ENCODE data around the gene RNF31.

RNF31 gene

DNA sequence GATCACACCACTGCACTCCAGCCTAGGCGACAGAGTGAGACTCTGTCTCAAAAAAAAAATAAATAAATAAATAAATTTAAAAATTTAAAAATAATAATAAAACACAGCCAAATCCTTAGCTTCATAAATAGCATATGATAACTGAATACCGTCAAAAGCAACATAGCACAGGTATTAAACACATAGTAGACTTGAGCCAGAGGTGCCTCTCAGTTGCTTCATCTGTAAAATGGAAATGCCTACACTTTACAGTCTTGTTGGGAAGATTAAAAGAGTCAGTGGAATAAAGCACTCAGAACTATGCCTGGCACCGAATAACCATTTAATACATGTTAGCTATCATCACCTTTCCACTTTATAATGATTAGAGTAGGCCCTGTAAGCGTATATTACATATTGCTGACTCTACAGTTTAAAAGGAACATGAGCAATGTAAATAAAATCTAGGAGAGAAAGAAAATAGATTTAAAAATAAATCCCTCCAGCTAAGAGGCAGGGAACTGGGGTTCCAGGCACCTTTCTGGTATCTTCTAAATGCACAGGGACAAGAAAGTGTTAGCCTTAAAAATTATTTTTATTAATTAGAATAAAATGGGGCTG is 40.5 kb upstream of the RNF31 start:
- no peaks in the 10 kb centered on the region for H3K4me1 ChIP-seq (ENCODE audit: control insufficient read depth, insufficient read depth, low read length)
- no CpG with 5 or more reads among the region's 4 CpGs for WGBS (ENCODE audit: insufficient coverage, insufficient read length)
- no peak overlapping the region for H3K4me3 ChIP-seq (ENCODE audit: low read length)
- H3K27ac ChIP-seq (ENCODE audit: low read length): no peak overlapping the region
- no peaks in the 10 kb centered on the region; the same call in 1 of the 2 replicates for H3K9me3 ChIP-seq (ENCODE audit: control insufficient read depth, insufficient read depth, low read length)
- no peaks in the 10 kb centered on the region for H3K27me3 ChIP-seq (ENCODE audit: control insufficient read depth, insufficient read depth, low read length)
- H3K36me3 ChIP-seq (ENCODE audit: control insufficient read depth, insufficient read depth, low read length): peaks cover 9% of the 10 kb centered on the region
- DNase-seq (ENCODE audit: low read depth, low spot score): no peak

DNA sequence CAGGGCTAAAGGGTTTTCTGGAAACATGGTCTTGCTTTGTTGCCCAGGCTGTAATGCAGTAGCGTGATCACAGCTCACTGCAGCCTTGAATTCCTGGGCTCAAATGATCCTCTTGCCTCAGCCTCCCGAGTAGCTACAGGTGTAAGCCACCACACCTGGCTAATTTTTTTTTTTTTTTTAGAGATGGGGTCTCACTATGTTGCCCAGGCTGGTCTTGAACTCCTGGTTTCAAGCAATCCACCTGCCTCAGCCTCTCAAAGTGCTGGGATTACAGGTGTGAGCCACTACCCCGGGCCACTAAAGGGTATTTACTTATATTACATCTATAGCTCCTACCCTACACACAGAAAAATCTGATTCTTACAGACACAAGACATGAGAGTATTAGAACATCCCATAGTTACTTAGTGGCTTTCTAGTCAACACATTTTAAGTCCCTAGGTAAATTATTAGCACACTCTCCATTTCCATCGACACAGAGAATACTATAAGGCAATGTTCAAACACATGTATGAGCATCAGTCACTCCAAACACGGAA is 38.9 kb upstream of the RNF31 start:
- Histone ChIP-seq H3K4me1 (ENCODE audit: control insufficient read depth, insufficient read depth, low read length) (no peaks in the 10 kb centered on the region), H3K9me3 (ENCODE audit: control insufficient read depth, insufficient read depth, low read length) (no peaks in the 10 kb centered on the region; the same call in 1 of the 2 replicates), H3K27ac (ENCODE audit: low read length) (no peak overlapping the region), H3K4me3 (ENCODE audit: low read length) (no peak overlapping the region), H3K27me3 (ENCODE audit: control insufficient read depth, insufficient read depth, low read length) (no peaks in the 10 kb centered on the region), H3K36me3 (ENCODE audit: control insufficient read depth, insufficient read depth, low read length) (peaks cover 5% of the 10 kb centered on the region)
- WGBS (ENCODE audit: insufficient coverage, insufficient read length): no CpG with 5 or more reads among the region's 5 CpGs
- no peak for DNase-seq (ENCODE audit: low read depth, low spot score)

DNA sequence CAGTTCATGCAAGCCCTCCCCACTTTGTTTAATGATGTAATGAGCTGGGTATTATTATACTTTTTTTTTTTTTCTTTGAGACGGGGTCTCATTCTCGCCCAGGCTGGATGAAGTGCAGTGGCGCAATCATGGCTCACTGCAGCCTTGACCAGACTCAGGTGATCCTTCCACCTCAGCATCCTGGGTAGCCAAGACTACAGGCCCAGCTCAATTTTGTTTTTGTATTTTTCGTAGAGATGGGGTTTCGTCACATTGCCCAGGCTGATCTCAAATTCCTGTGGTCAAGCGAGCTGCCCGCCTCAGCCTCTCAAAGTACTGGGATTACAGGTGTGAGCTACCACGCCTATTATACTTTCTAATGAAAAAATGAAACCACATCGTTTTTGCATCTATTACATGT is 37.2 kb upstream of the RNF31 start:
- no peaks in the 10 kb centered on the region for H3K36me3 ChIP-seq (ENCODE audit: control insufficient read depth, insufficient read depth, low read length)
- no peaks in the 10 kb centered on the region for H3K9me3 ChIP-seq (ENCODE audit: control insufficient read depth, insufficient read depth, low read length)
- no peaks in the 10 kb centered on the region for H3K27me3 ChIP-seq (ENCODE audit: control insufficient read depth, insufficient read depth, low read length)
- H3K4me1 ChIP-seq (ENCODE audit: control insufficient read depth, insufficient read depth, low read length): no peaks in the 10 kb centered on the region
- H3K27ac ChIP-seq (ENCODE audit: low read length): no peak overlapping the region
- DNase-seq (ENCODE audit: low read depth, low spot score): no peak
- WGBS (ENCODE audit: insufficient coverage, insufficient read length): no CpG with 5 or more reads among the region's 9 CpGs
- H3K4me3 ChIP-seq (ENCODE audit: low read length): no peak overlapping the region

DNA sequence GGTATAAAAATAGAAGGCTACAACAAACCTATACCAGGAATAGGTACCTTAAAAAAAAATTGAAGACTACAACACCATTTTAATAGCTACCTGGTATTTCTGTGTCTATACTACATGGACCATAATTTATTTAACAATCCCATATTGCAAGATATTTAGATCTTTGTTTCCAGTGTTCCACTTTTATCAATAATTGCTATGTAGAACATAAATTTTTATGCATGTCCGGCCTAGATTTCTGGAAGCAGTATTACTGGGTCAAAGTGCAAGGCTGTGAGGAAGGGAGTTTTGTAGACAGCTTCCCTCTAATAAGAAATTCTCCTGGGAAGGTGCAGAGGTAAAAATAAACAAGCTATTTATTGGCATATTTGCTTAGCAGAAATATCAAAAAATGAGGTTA is 36.8 kb upstream of the RNF31 start:
- Histone ChIP-seq H3K4me1 (ENCODE audit: control insufficient read depth, insufficient read depth, low read length) (no peaks in the 10 kb centered on the region), H3K9me3 (ENCODE audit: control insufficient read depth, insufficient read depth, low read length) (no peaks in the 10 kb centered on the region), H3K27ac (ENCODE audit: low read length) (no peak overlapping the region), H3K36me3 (ENCODE audit: control insufficient read depth, insufficient read depth, low read length) (no peaks in the 10 kb centered on the region), H3K27me3 (ENCODE audit: control insufficient read depth, insufficient read depth, low read length) (no peaks in the 10 kb centered on the region), H3K4me3 (ENCODE audit: low read length) (no peak overlapping the region)
- no peak for DNase-seq (ENCODE audit: low read depth, low spot score)
- WGBS (ENCODE audit: insufficient coverage, insufficient read length): no CpG with 5 or more reads among the region's 1 CpG

DNA sequence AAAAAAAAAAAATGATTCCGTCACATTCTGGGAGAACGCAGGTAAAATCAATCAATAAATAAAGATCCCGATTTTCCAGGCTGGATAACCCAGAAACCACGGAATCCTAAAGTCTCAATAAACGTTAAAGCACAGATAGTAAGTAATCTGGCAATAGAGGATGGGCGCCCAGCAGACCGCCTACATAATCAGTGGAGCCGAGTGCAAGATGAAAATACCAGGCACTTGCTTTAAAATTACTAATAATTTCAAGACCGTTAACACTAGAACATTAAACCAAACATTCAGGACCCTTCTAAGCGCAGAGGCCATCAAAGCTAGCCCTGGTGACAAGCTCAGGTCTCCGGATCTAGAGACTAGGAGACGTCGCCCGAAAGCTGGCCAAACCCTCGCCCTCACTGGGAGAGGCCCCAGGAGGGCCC is 33.9 kb upstream of the RNF31 start:
- H3K27me3 ChIP-seq (ENCODE audit: control insufficient read depth, insufficient read depth, low read length): no peaks in the 10 kb centered on the region
- no peak for DNase-seq (ENCODE audit: low read depth, low spot score)
- no peaks in the 10 kb centered on the region for H3K9me3 ChIP-seq (ENCODE audit: control insufficient read depth, insufficient read depth, low read length)
- no peak overlapping the region for H3K27ac ChIP-seq (ENCODE audit: low read length)
- H3K4me1 ChIP-seq (ENCODE audit: control insufficient read depth, insufficient read depth, low read length): no peaks in the 10 kb centered on the region
- H3K4me3 ChIP-seq (ENCODE audit: low read length): peak overlapping the region; percentile 83
- WGBS (ENCODE audit: insufficient coverage, insufficient read length): no CpG with 5 or more reads among the region's 15 CpGs
- 0 out of 2 replicates have a peak, but pooled peaks cover 2% of the 10 kb centered on the region for H3K36me3 ChIP-seq (ENCODE audit: control insufficient read depth, insufficient read depth, low read length)

DNA sequence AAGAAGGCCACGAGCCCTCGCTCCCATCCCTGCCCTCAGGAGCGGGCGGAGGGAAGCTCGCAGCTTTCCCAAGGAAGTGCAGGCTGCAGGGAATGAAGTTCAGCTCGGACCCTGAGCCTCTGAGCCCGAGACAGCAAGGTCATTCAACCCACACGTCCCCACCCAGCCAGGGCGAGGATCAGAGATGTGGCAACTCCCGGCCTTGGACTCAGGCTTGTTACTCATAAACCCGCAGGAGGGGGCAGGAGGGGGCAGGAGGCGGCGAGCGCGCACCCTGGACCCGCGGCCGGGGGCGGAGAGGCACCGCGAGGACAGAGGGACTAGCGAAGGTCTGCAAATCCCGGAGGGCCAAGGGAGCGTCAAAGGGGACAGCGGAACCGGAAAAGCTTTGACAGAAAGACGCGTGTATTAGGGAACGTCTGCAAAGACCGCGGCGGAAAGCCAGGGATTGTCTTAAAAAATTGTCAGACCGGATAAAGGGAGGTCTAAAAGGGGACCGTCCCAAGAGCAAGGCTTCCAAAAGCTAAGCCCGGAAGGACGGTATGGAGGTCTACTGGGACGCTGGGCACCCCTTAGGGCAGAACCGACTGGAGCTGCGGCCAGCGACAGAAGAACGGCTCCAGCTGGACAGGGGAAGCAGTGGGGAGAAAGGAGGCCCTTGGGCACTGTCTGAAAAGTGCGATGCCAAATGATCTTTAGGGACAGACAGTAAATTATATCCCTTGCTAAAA is 33.3 kb upstream of the RNF31 start:
- peak overlapping the region; percentile 83 for H3K4me3 ChIP-seq (ENCODE audit: low read length)
- no peaks in the 10 kb centered on the region for H3K9me3 ChIP-seq (ENCODE audit: control insufficient read depth, insufficient read depth, low read length)
- H3K4me1 ChIP-seq (ENCODE audit: control insufficient read depth, insufficient read depth, low read length): no peaks in the 10 kb centered on the region
- no peak overlapping the region for H3K27ac ChIP-seq (ENCODE audit: low read length)
- no CpG with 5 or more reads among the region's 42 CpGs for WGBS (ENCODE audit: insufficient coverage, insufficient read length)
- no peaks in the 10 kb centered on the region for H3K27me3 ChIP-seq (ENCODE audit: control insufficient read depth, insufficient read depth, low read length)
- DNase-seq (ENCODE audit: low read depth, low spot score): peak; percentile 33
- peaks cover 7% of the 10 kb centered on the region; the same call in 1 of the 2 replicates for H3K36me3 ChIP-seq (ENCODE audit: control insufficient read depth, insufficient read depth, low read length)

DNA sequence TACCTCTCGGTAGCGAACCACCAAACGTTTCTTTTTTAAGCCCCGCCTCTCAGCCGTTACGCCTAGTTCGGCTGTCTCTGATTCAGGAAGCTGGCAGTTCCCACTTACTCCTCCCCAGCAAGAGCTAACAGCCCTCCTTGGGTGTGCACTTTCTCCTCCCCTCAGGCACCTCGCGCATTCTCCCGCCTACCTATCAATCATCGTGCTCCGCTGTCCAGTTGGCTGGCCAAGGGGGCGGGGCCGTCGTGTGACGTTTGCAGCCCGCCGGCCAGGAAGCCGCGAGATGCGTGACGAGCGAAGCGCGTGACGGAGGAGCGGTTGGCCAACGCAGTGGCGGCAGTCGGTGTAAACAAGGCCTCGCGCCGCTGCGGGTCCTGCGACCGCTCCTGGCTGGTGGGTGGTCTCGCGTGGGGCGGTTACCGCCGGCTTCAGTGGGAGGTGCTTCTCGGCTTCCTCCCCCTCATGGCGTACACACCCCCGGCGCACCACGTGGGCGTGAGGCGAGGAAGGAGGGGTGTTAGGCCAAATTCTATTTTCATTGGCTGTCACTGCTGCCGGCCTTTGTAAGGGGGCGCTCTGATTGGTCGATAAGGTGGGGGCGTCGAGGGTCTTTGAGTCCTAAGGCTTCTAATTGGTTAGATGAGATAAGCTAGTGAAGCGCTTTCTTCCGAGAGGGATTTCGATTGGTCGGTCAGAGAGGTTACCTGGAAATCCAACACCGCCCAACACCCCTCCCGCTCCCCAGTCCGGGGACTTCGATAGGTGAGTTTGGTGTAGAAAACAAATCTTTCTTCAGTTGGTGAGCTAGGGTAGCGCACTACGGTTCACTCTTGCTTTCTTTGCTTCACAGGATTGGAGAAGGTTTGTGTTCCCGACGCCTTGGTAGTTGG is 32.5 kb upstream of the RNF31 start, which contains the start of the genes DCAF11 and NRL:
TSS of gene DCAF11 (plus strand) at position 246 of the 890 bp plus-strand sequence. CDS start 818 bp downstream, outside the sequence.
TSS of gene NRL (minus strand) at position 418 of the 890 bp plus-strand sequence. CDS start 32,101 bp downstream, outside the sequence.
- no CpG with 5 or more reads among the region's 65 CpGs for WGBS (ENCODE audit: insufficient coverage, insufficient read length)
- Histone ChIP-seq H3K4me1 (ENCODE audit: control insufficient read depth, insufficient read depth, low read length) (no peaks in the 10 kb centered on the region), H3K36me3 (ENCODE audit: control insufficient read depth, insufficient read depth, low read length) (peaks cover 15% of the 10 kb centered on the region; the same call in 1 of the 2 replicates), H3K27ac (ENCODE audit: low read length) (no peak within 1 kb of the TSS), H3K4me3 (ENCODE audit: low read length) (peak within 1 kb of the TSS; percentile 83), H3K9me3 (ENCODE audit: control insufficient read depth, insufficient read depth, low read length) (no peaks in the 10 kb centered on the region), H3K27me3 (ENCODE audit: control insufficient read depth, insufficient read depth, low read length) (no peaks in the 10 kb centered on the region)
- peak; percentile 97 for DNase-seq (ENCODE audit: low read depth, low spot score)

DNA sequence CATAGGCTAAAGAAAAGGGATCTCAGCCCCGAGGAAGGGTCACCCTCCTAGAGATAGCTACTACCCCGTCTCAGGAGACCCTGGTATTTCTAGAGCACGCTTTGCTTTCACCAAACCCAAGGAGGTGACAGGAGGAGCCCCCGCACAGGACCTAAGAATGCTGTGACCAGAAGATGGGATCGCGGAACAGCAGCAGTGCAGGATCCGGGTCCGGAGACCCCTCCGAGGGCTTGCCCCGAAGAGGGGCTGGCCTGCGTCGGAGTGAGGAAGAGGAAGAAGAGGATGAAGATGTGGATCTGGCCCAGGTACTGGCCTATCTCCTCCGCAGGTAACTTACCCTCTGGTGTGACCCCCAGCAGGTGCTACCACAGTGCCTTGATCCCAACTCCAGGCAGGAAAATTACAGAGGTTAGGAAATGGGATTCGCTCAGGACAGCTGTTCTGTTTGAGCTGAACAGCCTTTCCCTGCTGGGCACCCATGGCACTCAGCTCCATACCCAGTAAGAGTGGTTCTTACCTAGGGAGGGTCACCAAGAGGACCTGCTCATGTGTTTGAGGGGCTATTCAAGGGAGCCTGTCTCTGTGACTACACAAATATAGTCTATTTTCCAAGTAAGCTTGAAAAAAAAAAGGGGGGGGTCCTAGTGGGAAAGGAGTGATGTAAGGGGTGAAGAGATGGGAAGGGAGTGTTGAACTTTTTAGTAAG is 31.7 kb upstream of the RNF31 start:
- WGBS (ENCODE audit: insufficient coverage, insufficient read length): no CpG with 5 or more reads among the region's 14 CpGs
- H3K36me3 ChIP-seq (ENCODE audit: control insufficient read depth, insufficient read depth, low read length): peaks cover 15% of the 10 kb centered on the region; the same call in 1 of the 2 replicates
- no peaks in the 10 kb centered on the region for H3K27me3 ChIP-seq (ENCODE audit: control insufficient read depth, insufficient read depth, low read length)
- no peak overlapping the region for H3K27ac ChIP-seq (ENCODE audit: low read length)
- H3K4me1 ChIP-seq (ENCODE audit: control insufficient read depth, insufficient read depth, low read length): no peaks in the 10 kb centered on the region
- no peak for DNase-seq (ENCODE audit: low read depth, low spot score)
- H3K9me3 ChIP-seq (ENCODE audit: control insufficient read depth, insufficient read depth, low read length): no peaks in the 10 kb centered on the region
- peak overlapping the region; percentile 65 for H3K4me3 ChIP-seq (ENCODE audit: low read length)

DNA sequence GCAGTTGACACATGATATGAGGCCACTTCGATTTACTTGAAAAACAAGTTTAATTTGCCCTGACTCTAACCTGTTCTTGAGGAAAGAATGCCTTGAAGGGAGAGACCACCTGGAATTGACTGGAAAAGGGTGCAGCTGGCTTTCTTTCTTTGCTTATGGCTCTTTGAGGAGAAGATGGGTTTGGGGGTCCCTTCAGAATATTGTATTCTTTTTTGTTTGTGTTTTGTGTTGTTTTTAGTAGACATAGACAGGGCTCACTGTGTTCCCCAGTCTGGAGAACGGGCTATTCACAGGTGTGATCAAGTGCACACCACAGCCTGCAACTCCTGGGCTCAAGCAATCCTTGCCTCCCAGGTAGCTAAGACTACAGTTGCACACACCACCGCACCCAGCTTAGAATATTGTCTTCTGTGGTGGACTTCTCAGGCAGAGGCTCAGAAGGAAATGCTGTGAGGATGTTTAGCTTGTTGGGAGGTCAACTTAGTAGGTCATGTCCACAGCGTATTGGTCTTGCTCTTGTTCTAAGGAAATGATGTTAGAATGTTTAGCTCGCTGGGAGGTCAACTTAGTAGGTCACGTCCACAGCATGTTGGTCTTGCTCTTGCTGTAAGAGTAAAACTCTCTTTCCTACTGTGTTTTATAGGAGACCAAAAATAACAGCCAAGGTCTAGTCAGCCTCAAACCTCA is 31.0 kb upstream of the RNF31 start:
- Histone ChIP-seq H3K27me3 (ENCODE audit: control insufficient read depth, insufficient read depth, low read length) (no peaks in the 10 kb centered on the region), H3K27ac (ENCODE audit: low read length) (no peak overlapping the region), H3K4me3 (ENCODE audit: low read length) (no peak overlapping the region), H3K4me1 (ENCODE audit: control insufficient read depth, insufficient read depth, low read length) (no peaks in the 10 kb centered on the region), H3K9me3 (ENCODE audit: control insufficient read depth, insufficient read depth, low read length) (no peaks in the 10 kb centered on the region), H3K36me3 (ENCODE audit: control insufficient read depth, insufficient read depth, low read length) (peaks cover 19% of the 10 kb centered on the region)
- no CpG with 5 or more reads among the region's 6 CpGs for WGBS (ENCODE audit: insufficient coverage, insufficient read length)
- no peak for DNase-seq (ENCODE audit: low read depth, low spot score)
